Measurements from ENCODE around the gene PPFIA3. TPM values are rescaled to one million over a fixed set of nuclear protein-coding genes. Genes with fewer than 3 reads are reported as not detected.

Gene PPFIA3
- total RNA-seq, 1 experiment from 2014 or later, result 28.1 TPM

DNA sequence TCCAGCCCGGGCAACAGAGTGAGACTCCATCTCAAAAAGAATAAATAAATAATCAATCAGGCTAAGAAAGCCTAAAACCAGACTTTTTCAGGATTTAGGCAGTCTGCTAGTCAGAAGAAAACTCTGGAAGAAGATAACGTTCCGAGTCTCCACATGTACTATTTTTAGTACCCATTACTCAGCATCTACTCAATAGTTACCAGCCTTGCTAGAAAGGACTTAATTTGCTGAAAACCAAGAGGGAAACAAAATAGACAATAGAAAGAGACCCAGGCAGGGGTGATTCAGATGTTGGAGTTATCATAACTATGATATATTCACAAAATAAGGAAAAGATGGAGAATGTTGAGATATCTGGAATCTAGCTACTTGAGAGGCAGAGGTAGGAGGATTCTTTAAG, 8.8 kb upstream of the PPFIA3 start (continued):
- TF ChIP-seq YY1 (IDR thresholded peaks at IDR 0.05; ENCODE audit: extremely low read depth, insufficient replicate concordance, low read depth, low read length), result no peak

DNA sequence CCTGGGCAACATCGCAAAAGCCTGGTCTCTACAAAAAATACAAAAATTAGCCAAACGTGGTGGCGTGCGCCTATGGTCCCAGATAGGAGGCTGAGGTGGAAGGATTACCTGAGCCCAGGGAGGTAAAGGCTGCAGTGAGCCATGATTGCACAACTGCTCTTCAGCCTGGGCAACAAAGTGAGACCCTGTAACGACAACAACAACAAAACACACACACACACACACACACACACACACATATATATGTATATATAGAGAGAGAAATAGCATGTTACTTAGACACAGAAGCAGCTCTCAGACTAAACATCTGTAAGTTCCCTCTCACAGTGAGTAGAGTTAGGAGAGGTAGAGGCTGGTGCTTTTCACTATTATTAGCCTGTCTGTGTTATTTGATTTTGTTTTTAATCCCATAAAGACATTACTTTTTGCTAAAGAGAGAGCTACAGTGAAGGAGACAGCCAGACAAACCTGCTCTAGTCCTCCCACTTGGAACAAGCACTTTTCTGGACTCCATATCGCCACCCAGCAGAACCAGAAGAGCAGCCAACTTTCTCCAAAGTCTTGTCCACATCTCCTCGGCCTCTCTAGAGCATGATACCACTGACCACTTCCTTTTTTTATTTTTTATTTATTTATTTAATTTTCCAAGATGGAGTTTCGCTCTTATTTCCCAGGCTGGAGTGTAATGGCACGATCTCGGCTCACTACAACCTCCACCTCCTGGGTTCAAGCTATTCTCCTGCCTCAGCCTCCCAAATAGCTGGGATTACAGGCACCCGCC, 7.9 kb upstream of the PPFIA3 start:
- Histone ChIP-seq H3K4me3 (replicated peaks in 1 of 2; ENCODE audit: low read depth in 1 of 2, low read length in 2 of 2) (no peak overlapping the region), H3K4me1 (ENCODE audit: control insufficient read depth in 1 of 2, insufficient read depth in 2 of 2, low read length in 2 of 2) (peaks cover 10 to 25% of the 10 kb centered on the region in 2 experiments; a peak in 3 of 4 replicates), H4K20me1 (ENCODE audit: insufficient read depth) (no peaks in the 10 kb centered on the region), H3K9me2 (ENCODE audit: insufficient read depth) (no peaks in the 10 kb centered on the region), H3K27me3 (ENCODE audit: insufficient read depth, low read length) (no peaks in the 10 kb centered on the region), H3K9ac (ENCODE audit: low read length) (no peak overlapping the region), H3K9me3 (ENCODE audit: control insufficient read depth in 1 of 2, insufficient read depth in 1 of 2, low read depth in 1 of 2, low read length in 2 of 2) (no peaks in the 10 kb centered on the region), H3K27ac (ENCODE audit: low read depth, low read length) (no peak overlapping the region; the same call in 1 of the 2 replicates), H2AFZ (ENCODE audit: low read depth, low read length, poor library complexity, severe bottlenecking) (no peak overlapping the region), H3K36me3 (ENCODE audit: control insufficient read depth in 1 of 2, insufficient read depth in 2 of 2, low read length in 2 of 2) (peaks cover 24 to 26% of the 10 kb centered on the region in 2 experiments), H3K4me2 (ENCODE audit: low read length) (no peak overlapping the region), H3K79me2 (ENCODE audit: insufficient read depth, low read length) (peaks cover 9% of the 10 kb centered on the region; the same call in 1 of the 2 replicates)
- intact Hi-C loops (cut with micrococcal nuclease), result no loop called here
- no TSS peak for BruUV-seq (replicated peaks)
- DNase-seq (ENCODE audit: low read depth, low spot score), result no peak
- RAD21 ChIA-PET (ENCODE audit: low non-redundant PET in 1 of 2, low total read pairs in 2 of 2, uncharacterized antibody in 2 of 2, unreplicated experiment in 2 of 2), result no interaction called here
- CTCF ChIA-PET, result interaction anchor here (0.7 kb wide), 1 partner anchor 87 kb away, joined by 3 read pairs; no protein-coding TSS in a partner anchor
- POLR2A ChIA-PET, result no interaction called here
- ATAC-seq, result no peak
- TF ChIP-seq, protein P1, sequence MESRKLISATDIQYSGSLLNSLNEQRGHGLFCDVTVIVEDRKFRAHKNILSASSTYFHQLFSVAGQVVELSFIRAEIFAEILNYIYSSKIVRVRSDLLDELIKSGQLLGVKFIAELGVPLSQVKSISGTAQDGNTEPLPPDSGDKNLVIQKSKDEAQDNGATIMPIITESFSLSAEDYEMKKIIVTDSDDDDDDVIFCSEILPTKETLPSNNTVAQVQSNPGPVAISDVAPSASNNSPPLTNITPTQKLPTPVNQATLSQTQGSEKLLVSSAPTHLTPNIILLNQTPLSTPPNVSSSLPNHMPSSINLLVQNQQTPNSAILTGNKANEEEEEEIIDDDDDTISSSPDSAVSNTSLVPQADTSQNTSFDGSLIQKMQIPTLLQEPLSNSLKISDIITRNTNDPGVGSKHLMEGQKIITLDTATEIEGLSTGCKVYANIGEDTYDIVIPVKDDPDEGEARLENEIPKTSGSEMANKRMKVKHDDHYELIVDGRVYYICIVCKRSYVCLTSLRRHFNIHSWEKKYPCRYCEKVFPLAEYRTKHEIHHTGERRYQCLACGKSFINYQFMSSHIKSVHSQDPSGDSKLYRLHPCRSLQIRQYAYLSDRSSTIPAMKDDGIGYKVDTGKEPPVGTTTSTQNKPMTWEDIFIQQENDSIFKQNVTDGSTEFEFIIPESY (IDR thresholded peaks at IDR 0.05; ENCODE audit: extremely low read depth, insufficient replicate concordance, low read length), result no peak
- TF ChIP-seq SRF (IDR thresholded peaks at IDR 0.05; ENCODE audit: low read depth), result no peak
- TF ChIP-seq EZH2 (IDR thresholded peaks at IDR 0.05), result no peak
- TF ChIP-seq EZH2phosphoT487 (IDR thresholded peaks at IDR 0.05; ENCODE audit: borderline replicate concordance), result no peak
- no peak for TF ChIP-seq SIN3A (IDR thresholded peaks at IDR 0.05; ENCODE audit: low read depth)
- TF ChIP-seq, protein P2, sequence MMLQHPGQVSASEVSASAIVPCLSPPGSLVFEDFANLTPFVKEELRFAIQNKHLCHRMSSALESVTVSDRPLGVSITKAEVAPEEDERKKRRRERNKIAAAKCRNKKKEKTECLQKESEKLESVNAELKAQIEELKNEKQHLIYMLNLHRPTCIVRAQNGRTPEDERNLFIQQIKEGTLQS (IDR thresholded peaks at IDR 0.05), result no peak
- no peak for TF ChIP-seq CEBPB (IDR thresholded peaks at IDR 0.05; ENCODE audit: low read depth)
- no peak for TF ChIP-seq POLR2A (IDR thresholded peaks at IDR 0.05; ENCODE audit: borderline replicate concordance, extremely low read depth, insufficient read depth, insufficient read length)
- TF ChIP-seq, protein P3, sequence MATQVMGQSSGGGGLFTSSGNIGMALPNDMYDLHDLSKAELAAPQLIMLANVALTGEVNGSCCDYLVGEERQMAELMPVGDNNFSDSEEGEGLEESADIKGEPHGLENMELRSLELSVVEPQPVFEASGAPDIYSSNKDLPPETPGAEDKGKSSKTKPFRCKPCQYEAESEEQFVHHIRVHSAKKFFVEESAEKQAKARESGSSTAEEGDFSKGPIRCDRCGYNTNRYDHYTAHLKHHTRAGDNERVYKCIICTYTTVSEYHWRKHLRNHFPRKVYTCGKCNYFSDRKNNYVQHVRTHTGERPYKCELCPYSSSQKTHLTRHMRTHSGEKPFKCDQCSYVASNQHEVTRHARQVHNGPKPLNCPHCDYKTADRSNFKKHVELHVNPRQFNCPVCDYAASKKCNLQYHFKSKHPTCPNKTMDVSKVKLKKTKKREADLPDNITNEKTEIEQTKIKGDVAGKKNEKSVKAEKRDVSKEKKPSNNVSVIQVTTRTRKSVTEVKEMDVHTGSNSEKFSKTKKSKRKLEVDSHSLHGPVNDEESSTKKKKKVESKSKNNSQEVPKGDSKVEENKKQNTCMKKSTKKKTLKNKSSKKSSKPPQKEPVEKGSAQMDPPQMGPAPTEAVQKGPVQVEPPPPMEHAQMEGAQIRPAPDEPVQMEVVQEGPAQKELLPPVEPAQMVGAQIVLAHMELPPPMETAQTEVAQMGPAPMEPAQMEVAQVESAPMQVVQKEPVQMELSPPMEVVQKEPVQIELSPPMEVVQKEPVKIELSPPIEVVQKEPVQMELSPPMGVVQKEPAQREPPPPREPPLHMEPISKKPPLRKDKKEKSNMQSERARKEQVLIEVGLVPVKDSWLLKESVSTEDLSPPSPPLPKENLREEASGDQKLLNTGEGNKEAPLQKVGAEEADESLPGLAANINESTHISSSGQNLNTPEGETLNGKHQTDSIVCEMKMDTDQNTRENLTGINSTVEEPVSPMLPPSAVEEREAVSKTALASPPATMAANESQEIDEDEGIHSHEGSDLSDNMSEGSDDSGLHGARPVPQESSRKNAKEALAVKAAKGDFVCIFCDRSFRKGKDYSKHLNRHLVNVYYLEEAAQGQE (IDR thresholded peaks at IDR 0.05; ENCODE audit: low read depth), result no peak
- TF ChIP-seq TCF7L2 (IDR thresholded peaks at IDR 0.05; ENCODE audit: borderline replicate concordance, extremely low read depth, insufficient read depth, insufficient read length), result no peak
- TF ChIP-seq ELF1 (IDR thresholded peaks at IDR 0.05; ENCODE audit: borderline replicate concordance, low read depth), result no peak
- TF ChIP-seq ZNF274 (IDR thresholded peaks at IDR 0.05; ENCODE audit: low read depth, low read length), result no peak
- no peak for TF ChIP-seq RAD21 (IDR thresholded peaks at IDR 0.05; ENCODE audit: low read depth)
- no peak for TF ChIP-seq YY1 (IDR thresholded peaks at IDR 0.05; ENCODE audit: extremely low read depth, insufficient replicate concordance, low read depth, low read length)
- no peak for TF ChIP-seq JUND (IDR thresholded peaks at IDR 0.05)
- no peak for TF ChIP-seq EGR1 (IDR thresholded peaks at IDR 0.05; ENCODE audit: low read depth)
